Endothelial cell of umbilical vein (primary cell): ENCODE measurements around the gene CDC42SE2. TPM values are rescaled to one million over a fixed set of nuclear protein-coding genes. Genes with fewer than 3 reads are reported as not detected.
A peak's percentile ranks its signal among the peaks of the same experiment; 100 is the strongest.

Experiments
- Bru-seq: library from RNA; stranded (reverse); fragments of 400-500 nt; gene quantifications from one replicate; lab custom pipeline; 2021; lab: Mats Ljungman, UMichigan
- BruChase-seq, 2 experiments: library from RNA; stranded (reverse); fragments of 400-500 nt; gene quantifications; one replicate each; lab custom pipeline; 2021; lab: Mats Ljungman, UMichigan
- BruUV-seq: library from RNA; stranded (reverse); fragments of 400-500 nt; replicated peaks from 2 replicates; lab custom pipeline; 2021; lab: Mats Ljungman, UMichigan
- CTCF ChIA-PET: fragments of 300-600, 350-600 bp; sonication (Branson Sonifier 250); formaldehyde crosslinking; loops from one replicate; lab custom pipeline; 2021; ENCODE audit warnings: antibody characterized with exemption, inconsistent platforms; lab: Charles Lee
- POLR2A ChIA-PET: fragments of 300-600, 350-600 bp; sonication (Branson Sonifier 250); formaldehyde crosslinking; loops from one replicate; lab custom pipeline; 2021; ENCODE audit warnings: antibody characterized with exemption, inconsistent platforms; lab: Charles Lee
- DNase-seq: peaks from one replicate; pipeline ENCODE4 v3.0.0-alpha.2; 2011; ENCODE audit warnings: low read depth, low spot score
- FAIRE-seq: peaks from 2 replicates; lab custom pipeline; 2011; peaks lifted over from hg19 to GRCh38; lab: Jason Lieb, UNC
- H2AFZ ChIP-seq: 2 replicates; pipeline ENCODE4 v1.6.0; 2012; ENCODE audit warnings: low read depth, low read length, control low read depth, inconsistent platforms
- H3K27ac ChIP-seq: 2 replicates; pipeline ENCODE4 v1.5.1; 2011; ENCODE audit warnings: low read depth, mild to moderate bottlenecking, control low read depth, low read length, moderate library complexity; ENCODE audit not compliant: insufficient read depth
- H3K27me3 ChIP-seq, 2 experiments: 2 replicates each; pipeline versions ENCODE4 v1.6.0 to v1.6.1; 2011; ENCODE audit warnings: low read length in 2 of 2, mixed read lengths in 1 of 2; ENCODE audit not compliant: control insufficient read depth in 2 of 2, insufficient read depth in 2 of 2
- H3K36me3 ChIP-seq, 2 experiments: 2 replicates in 1 of 2; 3 replicates in 1 of 2; pipeline ENCODE4 v1.5.1; 2011; ENCODE audit warnings: low read length in 2 of 2, mild to moderate bottlenecking in 1 of 2, moderate library complexity in 1 of 2; ENCODE audit not compliant: control insufficient read depth in 2 of 2, insufficient read depth in 2 of 2; ENCODE audit errors: extremely low read depth in 1 of 2
- H3K4me1 ChIP-seq: 3 replicates; pipeline ENCODE4 v1.5.1; 2011; ENCODE audit warnings: mild to moderate bottlenecking, low read length; ENCODE audit not compliant: control insufficient read depth, insufficient read depth; ENCODE audit errors: extremely low read depth
- H3K4me2 ChIP-seq: 2 replicates; pipeline ENCODE4 v1.6.1; 2011; ENCODE audit warnings: low read length, control low read depth, mixed read lengths; ENCODE audit not compliant: insufficient read depth
- H3K4me3 ChIP-seq, 3 experiments: fragments of 200-600 bp in 1 of 3; sonication (generic), shearing (Covaris generic) in 1 of 3; replicated peaks in 1 of 3; 2 replicates each; pipeline ENCODE4 v1.5.1; 2011 to 2016; ENCODE audit warnings: control low read depth in 3 of 3, low read length in 3 of 3, mild to moderate bottlenecking in 2 of 3, inconsistent platforms in 1 of 3, low read depth in 1 of 3, moderate library complexity in 1 of 3; ENCODE audit not compliant: insufficient read depth in 1 of 3
- H3K79me2 ChIP-seq: 2 replicates; pipeline ENCODE4 v1.6.0; 2012; ENCODE audit warnings: low read length, inconsistent platforms; ENCODE audit not compliant: control insufficient read depth, insufficient read depth
- H3K9ac ChIP-seq: replicated peaks from 2 replicates; pipeline ENCODE3; 2011; ENCODE audit warnings: low read length, control low read depth; ENCODE audit not compliant: insufficient read depth; ENCODE audit errors: extremely low read depth
- H3K9me1 ChIP-seq: replicated peaks from 3 replicates; pipeline ENCODE4 v1.6.0; 2011; ENCODE audit warnings: mild to moderate bottlenecking, low read length; ENCODE audit not compliant: control insufficient read depth, insufficient read depth; ENCODE audit errors: extremely low read depth
- H3K9me3 ChIP-seq: replicated peaks from 2 replicates; pipeline ENCODE4 v1.5.1; 2012; ENCODE audit warnings: low read length, inconsistent platforms; ENCODE audit not compliant: control insufficient read depth, insufficient read depth
- H4K20me1 ChIP-seq: replicated peaks from 2 replicates; pipeline ENCODE3; 2011; ENCODE audit warnings: mild to moderate bottlenecking, low read length; ENCODE audit not compliant: control insufficient read depth, insufficient read depth; ENCODE audit errors: extremely low read depth
- CTCF ChIP-seq, 2 donors: IDR thresholded peaks; 1 replicate in 1 of 2; 2 replicates in 1 of 2; pipeline ENCODE4 v1.5.1; 2011; ENCODE audit warnings: low read length in 2 of 2, mild to moderate bottlenecking in 2 of 2, moderate library complexity in 2 of 2, control low read depth in 1 of 2, inconsistent platforms in 1 of 2, low read depth in 1 of 2; ENCODE audit not compliant: insufficient read depth in 1 of 2; ENCODE audit errors: extremely low read depth in 1 of 2
- EZH2 ChIP-seq: IDR thresholded peaks from 2 replicates; pipeline ENCODE4 v1.6.1; 2012; ENCODE audit warnings: borderline replicate concordance, low read depth, mild to moderate bottlenecking, moderate library complexity, low read length, inconsistent platforms; ENCODE audit not compliant: severe bottlenecking
- GATA2 ChIP-seq: IDR thresholded peaks from 2 replicates; pipeline ENCODE4 v1.7.0; 2011; ENCODE audit warnings: low read depth, mild to moderate bottlenecking, moderate library complexity, mixed read lengths, low read length; ENCODE audit not compliant: insufficient read length, insufficient read depth
- JUN ChIP-seq: IDR thresholded peaks from 2 replicates; pipeline ENCODE4 v1.6.1; 2011; ENCODE audit warnings: borderline replicate concordance, low read depth; ENCODE audit not compliant: insufficient read length, insufficient read depth
- MAX ChIP-seq: IDR thresholded peaks from 2 replicates; pipeline ENCODE4 v1.6.1; 2011; ENCODE audit not compliant: insufficient read depth, insufficient read length
- MYC ChIP-seq: IDR thresholded peaks from one replicate; pipeline ENCODE4 v1.6.1; 2011; ENCODE audit warnings: mild to moderate bottlenecking, low read depth, low read length
- POLR2A ChIP-seq: IDR thresholded peaks from 2 replicates; pipeline ENCODE4 v1.6.1; 2012; ENCODE audit warnings: low read depth, mild to moderate bottlenecking, control low read depth, low read length
- POLR2AphosphoS5 ChIP-seq: IDR thresholded peaks from 2 replicates; pipeline ENCODE4 v1.6.1; 2012; ENCODE audit warnings: low read depth, mild to moderate bottlenecking, control low read depth, low read length, moderate library complexity; ENCODE audit not compliant: insufficient read depth
- dilution Hi-C: fragments of 300-500 bp; cut with MboI; formaldehyde crosslinking; loops from one replicate; pipeline ENCODE4 v1.15.0; 2019; ENCODE audit warnings: low sequenced_read_pairs; ENCODE audit not compliant: extremely low pct_ligation_motif_present
- intact Hi-C: fragments of 100-400 bp; cut with micrococcal nuclease; formaldehyde crosslinking; loops from one replicate; pipeline ENCODE4 v1.10.0; 2022
- long read RNA-seq: library from polyadenylated mRNA; stranded (forward); transcript quantifications from one replicate; pipeline ENCODE4 v2.0.0, GENCODE V29; 2021
- polyA minus RNA-seq, 3 experiments: library from RNA; depleted of rRNA, polyadenylated mRNA; stranded (reverse); fragments of >200 nt; gene quantifications; 1 replicate in 1 of 3; 2 replicates in 2 of 3; pipeline ENCODE4 v1.2.3, GENCODE V29; 2011
- polyA plus RNA-seq, 4 experiments: library from polyadenylated mRNA; depleted of rRNA in 3 of 4; stranded (reverse) in 3 of 4; unstranded in 1 of 4; fragments of >200 nt; gene quantifications; 2 replicates each; pipeline versions ENCODE4 v1.2.1 to v1.2.3, GENCODE V29; 2011 to 2012; ENCODE audit warnings: missing spikeins in 1 of 4
- total RNA-seq: library from RNA; stranded (reverse); gene quantifications from 2 replicates; pipeline ENCODE4 v1.2.3, GENCODE V29; 2021

Gene CDC42SE2
- total RNA-seq (21.2 and 21.9 TPM in 2 replicates), polyA plus RNA-seq (10.7 and 14.7 TPM in 2 replicates), polyA minus RNA-seq (25.2 and 27.9 TPM in 2 replicates), Bru-seq, nascent RNA (percentile 85 among the genes with signal in this experiment), BruChase-seq, experiment 1, labeled RNA remaining after a 6-hour chase (percentile 69 among the genes with signal in this experiment), BruChase-seq, experiment 2, labeled RNA remaining after a 2-hour chase (percentile 71 among the genes with signal in this experiment)
- 11.7 and 12.6 TPM in 2 replicates for polyA plus RNA-seq (2011; cell fraction: cytosol; rRNA removed)
- polyA plus RNA-seq (2011; cell fraction: nucleus; rRNA removed): 8.6 and 12.8 TPM in 2 replicates
- polyA plus RNA-seq (2012): 14.7 and 19.0 TPM in 2 replicates
- polyA minus RNA-seq (2011; cell fraction: cytosol; rRNA and poly(A)+ RNA removed): 9.8 TPM
- 19.6 and 27.8 TPM in 2 replicates for polyA minus RNA-seq (2011; cell fraction: nucleus; rRNA and poly(A)+ RNA removed)
- long read RNA-seq, full-length matches to known transcripts: 6 of 59 reads
- long read RNA-seq, partial matches to known transcripts: 3 of 59 reads
- long read RNA-seq, other reads (novel, unspliced or antisense): 50 of 59 reads

GRCh38 chr5:131263648-131264450 is at the start of gene CDC42SE2:
TSS of gene CDC42SE2 (plus strand) at chr5:131264053. CDS start at chr5:131359494, 95,441 bp downstream.
- Histone ChIP-seq H3K9ac (peak within 1 kb of the TSS; percentile 98), H2AFZ (peak within 1 kb of the TSS; percentile 97), H3K9me3 (no peaks in the 10 kb centered on the region), H3K27me3 (no peaks in the 10 kb centered on the region), H3K9me1 (no peaks in the 10 kb centered on the region), H3K79me2 (peaks cover 39% of the 10 kb centered on the region), H3K27ac (peak within 1 kb of the TSS; percentile 82), H3K4me3 (peak within 1 kb of the TSS; percentile 71 to 97 (median 96)), H3K4me2 (peak within 1 kb of the TSS; percentile 100), H4K20me1 (no peaks in the 10 kb centered on the region), H3K4me1 (peaks cover 26% of the 10 kb centered on the region), H3K36me3 (no peaks in the 10 kb centered on the region)
- dilution Hi-C loops: no loop called here
- DNase-seq (peak; percentile 87), FAIRE-seq (no peak)
- ChIA-PET POLR2A (interaction anchor here (0.6 to 2.7 kb wide), 8 partner anchors 9 to 473 kb away, joined by 3 to 13 read pairs (median 4); no protein-coding TSS in a partner anchor), CTCF (interaction anchor here (0.9 to 3.1 kb wide), 13 partner anchors 11 to 154 kb away, joined by 3 to 20 read pairs (median 5); partner anchors contain the start of gene HINT1)
- no TSS peak for BruUV-seq
- intact Hi-C loops: loop anchor here (1.0 to 2.0 kb wide), 4 partner anchors 94 to 1359 kb away; partner anchors contain the start of genes CHSY3 and LYRM7
- no peak for TF ChIP-seq EZH2
- peak; percentile 93 for TF ChIP-seq POLR2A
- peak; percentile 96 for TF ChIP-seq POLR2AphosphoS5
- no peak for TF ChIP-seq GATA2
- no peak for TF ChIP-seq CTCF (IDR thresholded peaks at IDR 0.05; ENCODE audit: extremely low read depth in 1 of 2, insufficient read depth in 1 of 2, low read depth in 1 of 2, low read length in 2 of 2)
- TF ChIP-seq MYC: no peak
- no peak for TF ChIP-seq MAX
- no peak for TF ChIP-seq JUN
